K562 (cell line): ENCODE data around the gene DPYSL3. TPM values are rescaled to one million over a fixed set of nuclear protein-coding genes. Genes with fewer than 3 reads are reported as not detected.

Experiments
- ATAC-seq: fragments of 200-7000 bp; cut with Tn5 transposase; 3 replicates; pipeline ENCODE4 v1.9.1; 2020; ENCODE audit warnings: moderate library complexity
- BruUV-seq: library from RNA; stranded (reverse); fragments of 400-500 nt; replicated peaks from 2 replicates; lab custom pipeline; 2021; lab: Mats Ljungman, UMichigan
- CTCF ChIA-PET: fragments of 300-600 bp; formaldehyde crosslinking; extraction: SDS; loops from one replicate; lab custom pipeline; 2021; ENCODE audit warnings: low intra/inter-chr PET ratio; lab: Yijun Ruan, JAX
- POLR2A ChIA-PET: fragments of 300-600, 350-650 bp; sonication (Branson Sonifier 250); formaldehyde crosslinking; extraction: SDS; loops from one replicate; lab custom pipeline; 2021; ENCODE audit warnings: antibody characterized with exemption, inconsistent platforms; lab: Yijun Ruan, JAX
- DNase-seq, 4 experiments: peaks; one replicate each; pipeline versions ENCODE4 v3.0.0 to v3.0.0-alpha.2; 2011 to 2018; ENCODE audit warnings: low spot score in 3 of 4, mixed read lengths in 3 of 4; ENCODE audit errors: extremely low read depth in 1 of 4
- FAIRE-seq: peaks from 2 replicates; lab custom pipeline; 2011; peaks lifted over from hg19 to GRCh38; lab: Jason Lieb, UNC
- H2AFZ ChIP-seq: 2 replicates; pipeline ENCODE4 v1.6.0; 2011; ENCODE audit warnings: low read depth, low read length, control low read depth, inconsistent platforms
- H3K27ac ChIP-seq: fragments of 200-600 bp; 3 replicates; pipeline ENCODE4 v1.8.0; 2011; ENCODE audit warnings: low read depth, mild to moderate bottlenecking, control low read depth, inconsistent platforms, low read length, moderate library complexity, mixed read lengths; ENCODE audit errors: extremely low read depth
- H3K27me3 ChIP-seq, 2 experiments: fragments of 300-600 bp in 1 of 2; 2 replicates in 1 of 2; 3 replicates in 1 of 2; pipeline versions ENCODE4 v1.6.0 to v1.8.0; 2011; ENCODE audit warnings: inconsistent platforms in 2 of 2, low read length in 2 of 2, mild to moderate bottlenecking in 1 of 2, mixed read lengths in 1 of 2, moderate library complexity in 1 of 2; ENCODE audit not compliant: control insufficient read depth in 2 of 2, insufficient read depth in 2 of 2
- H3K36me3 ChIP-seq: fragments of 300-600 bp; 3 replicates; pipeline ENCODE4 v1.8.0; 2011; ENCODE audit warnings: mild to moderate bottlenecking, low read length, inconsistent platforms; ENCODE audit not compliant: control insufficient read depth, insufficient read depth
- H3K4me1 ChIP-seq, 2 experiments: fragments of 200-600 bp in 1 of 2; replicated peaks in 1 of 2; 2 replicates in 1 of 2; 3 replicates in 1 of 2; pipeline versions ENCODE4 v1.5.1 to v1.8.0; 2011; ENCODE audit warnings: inconsistent platforms in 2 of 2, low read length in 2 of 2, mild to moderate bottlenecking in 1 of 2, mixed read lengths in 1 of 2, moderate library complexity in 1 of 2; ENCODE audit not compliant: control insufficient read depth in 2 of 2, insufficient read depth in 2 of 2
- H3K4me2 ChIP-seq: 2 replicates; pipeline ENCODE4 v1.6.1; 2011; ENCODE audit warnings: low read length, control low read depth, inconsistent platforms, mixed read lengths; ENCODE audit not compliant: insufficient read depth
- H3K4me3 ChIP-seq: fragments of 200-600 bp; sonication (generic), shearing (Covaris generic); 2 replicates; pipeline ENCODE4 v1.5.1; 2016; ENCODE audit warnings: control low read depth, inconsistent platforms
- H3K79me2 ChIP-seq: fragments of 200-600 bp; 3 replicates; pipeline ENCODE4 v1.8.0; 2011; ENCODE audit warnings: low read length, inconsistent platforms; ENCODE audit not compliant: control insufficient read depth, insufficient read depth
- H3K9ac ChIP-seq, 2 experiments: 2 replicates each; pipeline versions ENCODE4 v1.6.0 to v1.6.1; 2011; ENCODE audit warnings: low read depth in 2 of 2, low read length in 2 of 2, control low read depth in 1 of 2, inconsistent platforms in 1 of 2, mild to moderate bottlenecking in 1 of 2, mixed read lengths in 1 of 2; ENCODE audit not compliant: insufficient read depth in 1 of 2
- H3K9me1 ChIP-seq: one replicate; pipeline ENCODE4 v1.6.0; 2011; ENCODE audit warnings: inconsistent platforms, mild to moderate bottlenecking, low read length, moderate library complexity; ENCODE audit not compliant: control insufficient read depth, insufficient read depth
- H3K9me3 ChIP-seq: replicated peaks from 2 replicates; pipeline ENCODE4 v1.5.1; 2011; ENCODE audit warnings: low read depth, low read length, inconsistent platforms; ENCODE audit not compliant: control insufficient read depth, insufficient read depth
- H4K20me1 ChIP-seq: replicated peaks from 2 replicates; pipeline ENCODE4 v1.6.1; 2011; ENCODE audit warnings: low read length, inconsistent platforms, mixed read lengths; ENCODE audit not compliant: control insufficient read depth, insufficient read depth
- BCL6 ChIP-seq: fragments of 250-450 bp; sonication (Bioruptor Pico); IDR thresholded peaks from 2 replicates; pipeline ENCODE4 v1.4.0; 2020
- NBN ChIP-seq: fragments of 450-650 bp; IDR thresholded peaks from 2 replicates; pipeline ENCODE4 v1.6.1; 2016; ENCODE audit warnings: low read depth, mild to moderate bottlenecking
- NFATC3 ChIP-seq: fragments of 450-650 bp; IDR thresholded peaks from 2 replicates; pipeline ENCODE4 v1.6.1; 2017; ENCODE audit warnings: mild to moderate bottlenecking
- REST ChIP-seq, 2 experiments: fragments of 450-650 bp; formaldehyde crosslinking in 1 of 2; IDR thresholded peaks; 2 replicates each; pipeline versions ENCODE4 v1.4.0 to v1.6.1; 2014 to 2020; ENCODE audit warnings: mild to moderate bottlenecking in 2 of 2, borderline replicate concordance in 1 of 2, low read depth in 1 of 2
- TAL1 ChIP-seq: fragments of 450-650 bp; IDR thresholded peaks from 2 replicates; pipeline ENCODE4 v1.6.1; 2016; ENCODE audit warnings: mild to moderate bottlenecking
- THRAP3 ChIP-seq: fragments of 450-650 bp; IDR thresholded peaks from 2 replicates; pipeline ENCODE4 v1.6.1; 2016; ENCODE audit warnings: mild to moderate bottlenecking, inconsistent platforms, borderline replicate concordance
- ZNF407 ChIP-seq: fragments of 450-650 bp; IDR thresholded peaks from 2 replicates; pipeline ENCODE4 v1.6.1; 2016; ENCODE audit warnings: low read depth
- WGBS: fragments of 100-300 bp; shearing (Covaris generic); methylation state at CpG from one replicate; pipeline ENCODE4 v1.1.6; 2016; ENCODE audit warnings: low coverage, mixed read lengths; ENCODE audit not compliant: insufficient coverage; ENCODE audit errors: missing lambda C conversion rate; 5-methylcytosine and 5-hydroxymethylcytosine counted together
- in situ Hi-C: fragments of 300-500 bp; cut with MboI; formaldehyde crosslinking; loops from 4 replicates; pipeline ENCODE4 v1.15.0; 2018; ENCODE audit warnings: inconsistent platforms, mixed read lengths
- intact Hi-C: fragments of 100-400 bp; cut with micrococcal nuclease; formaldehyde crosslinking; loops from 2 replicates; pipeline ENCODE4 v1.14.2; 2022
- polyA plus RNA-seq, 8 experiments: library from polyadenylated mRNA; depleted of rRNA in 4 of 8; stranded (reverse) in 5 of 8; unstranded in 3 of 8; fragments of >200 nt; fragmentation: Nextera tagmentation in 2 of 8; fragmentation: Illumina TruSeq in 1 of 8; extraction: Ambion mirVana in 2 of 8; extraction: Trizol in 1 of 8; gene quantifications; 2 replicates each; pipeline versions ENCODE4 v1.2.1 to v1.2.3, GENCODE V29; 2011 to 2014; ENCODE audit warnings: inconsistent platforms in 1 of 8, missing spikeins in 1 of 8
- total RNA-seq, 7 experiments: library from RNA; depleted of rRNA in 6 of 7; stranded (reverse); fragments of >200 nt in 6 of 7; fragmentation: Illumina TruSeq in 2 of 7; extraction: Trizol in 2 of 7; gene quantifications; 2 replicates each; pipeline versions ENCODE4 v1.2.1 to v1.2.3, GENCODE V29; 2011 to 2021; ENCODE audit warnings: low replicate concordance in 1 of 7

DPYSL3 gene
- total and polyA plus RNA-seq, 9 of the 15 experiments (the other 6 are each of a cell fraction or from before 2014, with no cell fraction given), result 0.07 to 0.55 TPM; not detected in 7

- Histone ChIP-seq H4K20me1 (no peaks in the 10 kb centered on the region), H3K36me3 (no peaks in the 10 kb centered on the region), H3K79me2 (no peaks in the 10 kb centered on the region), H3K27me3 (no peaks in the 10 kb centered on the region), H3K4me2 (no peak overlapping the region), H3K9me3 (no peaks in the 10 kb centered on the region), H3K4me3 (no peak overlapping the region), H3K4me1 (no peaks in the 10 kb centered on the region), H3K9ac (no peak overlapping the region), H3K27ac (no peak overlapping the region), H3K9me1 (no peaks in the 10 kb centered on the region), H2AFZ (no peak overlapping the region)
- no peak for FAIRE-seq
- 5% methylated on average over 3 of the region's 3 CpGs for WGBS
- ATAC-seq, result no peak
- in situ Hi-C loops, result no loop called here
- ChIA-PET POLR2A (no interaction called here), CTCF (no interaction called here)
- intact Hi-C loops, result no loop called here
- BruUV-seq, result no TSS peak
- DNase-seq, result no peak
- no peak for TF ChIP-seq TAL1
- no peak for TF ChIP-seq THRAP3
- no peak for TF ChIP-seq NBN
- TF ChIP-seq REST (IDR thresholded peaks at IDR 0.05; ENCODE audit: borderline replicate concordance), result no peak
- TF ChIP-seq REST (CRISPR knock-in tag; IDR thresholded peaks at IDR 0.05; ENCODE audit: low read depth), result no peak
- no peak for TF ChIP-seq NFATC3
- TF ChIP-seq ZNF407, result no peak
- TF ChIP-seq BCL6 (CRISPR knock-in tag), result no peak
These were observed 136.5 kb downstream of the DPYSL3 start for GRCh38 chr5:147373328-147373727.
